ENCODE measurements around the gene HMX1. TPM values are rescaled to one million over a fixed set of nuclear protein-coding genes. Genes with fewer than 3 reads are reported as not detected.

HMX1 gene
- total RNA-seq, 1 donor from 2014 or later, result not detected

- Mint-ChIP-seq H3K27ac (no peak overlapping the region), H3K4me1 (no peaks in the 10 kb centered on the region), H3K36me3 (ENCODE audit: low read depth) (no peaks in the 10 kb centered on the region), H3K27me3 (no peaks in the 10 kb centered on the region), H3K9me3 (no peaks in the 10 kb centered on the region), H3K4me3 (no peak overlapping the region)
- DNase-seq, result no peak
- intact Hi-C loops (cut with micrococcal nuclease), result no loop called here
Measured at GRCh38 chr4:8817096-8817812, 54.4 kb downstream of the HMX1 start.

All from activated CD4-positive, alpha-beta T cell treated with anti-CD3 and anti-CD28 coated beads, Interleukin-2, amount 10 ng/mL, durations not matched to agents 24 days and 14 days (primary cell).